DOHH2 (cell line): ENCODE measurements around the gene LONP2.

Source experiments
- H3F3A ChIP-seq: fragments of 200-600 bp; sonication (generic), shearing (Covaris generic); 2 replicates; pipeline ENCODE4 v1.6.0; 2016; ENCODE audit warnings: antibody characterized with exemption, mild to moderate bottlenecking; ENCODE audit not compliant: control insufficient read depth, insufficient read depth
- H3K27ac ChIP-seq: fragments of 200-600 bp; sonication (generic); 2 replicates; pipeline ENCODE4 v1.5.1; 2014; ENCODE audit warnings: low read depth, mild to moderate bottlenecking, low read length, moderate library complexity
- H3K27me3 ChIP-seq: fragments of 200-600 bp; sonication (generic); 2 replicates; pipeline ENCODE4 v1.6.1; 2014; ENCODE audit warnings: mild to moderate bottlenecking, low read length, mixed read lengths; ENCODE audit not compliant: control insufficient read depth
- H3K36me3 ChIP-seq: fragments of 200-600 bp; sonication (generic); 2 replicates; pipeline ENCODE4 v1.6.1; 2014; ENCODE audit warnings: mild to moderate bottlenecking, low read length, moderate library complexity, mixed read lengths; ENCODE audit not compliant: control insufficient read depth
- H3K4me1 ChIP-seq: fragments of 200-600 bp; sonication (generic); 2 replicates; pipeline ENCODE4 v1.6.1; 2014; ENCODE audit warnings: mild to moderate bottlenecking, low read length, mixed read lengths; ENCODE audit not compliant: control insufficient read depth
- H3K4me2 ChIP-seq: fragments of 200-600 bp; sonication (generic); 2 replicates; pipeline ENCODE4 v1.6.0; 2014; ENCODE audit warnings: mild to moderate bottlenecking, low read length, moderate library complexity
- H3K4me3 ChIP-seq: fragments of 200-600 bp; sonication (generic); 2 replicates; pipeline ENCODE4 v1.5.1; 2014; ENCODE audit warnings: mild to moderate bottlenecking, low read length, mixed read lengths
- H3K79me2 ChIP-seq: fragments of 200-600 bp; sonication (generic); 2 replicates; pipeline ENCODE4 v1.6.1; 2014; ENCODE audit warnings: mild to moderate bottlenecking, low read length, mixed read lengths; ENCODE audit not compliant: control insufficient read depth
- H3K9me2 ChIP-seq: fragments of 200-600 bp; sonication (generic); replicated peaks from 2 replicates; pipeline ENCODE4 v1.6.1; 2014; ENCODE audit warnings: mild to moderate bottlenecking, low read length, mixed read lengths; ENCODE audit not compliant: control insufficient read depth
- H3K9me3 ChIP-seq: fragments of 200-600 bp; sonication (generic); 2 replicates; pipeline ENCODE4 v1.6.1; 2014; ENCODE audit warnings: antibody characterized with exemption, low read length, mixed read lengths; ENCODE audit not compliant: control insufficient read depth, insufficient read depth
- H4K20me1 ChIP-seq: fragments of 200-600 bp; sonication (generic); 2 replicates; pipeline ENCODE4 v1.6.0; 2014; ENCODE audit warnings: low read depth, mild to moderate bottlenecking, antibody characterized with exemption, low read length, moderate library complexity; ENCODE audit not compliant: control insufficient read depth, insufficient read depth
- CTCF ChIP-seq: fragments of 200-600 bp; sonication (generic); IDR thresholded peaks from one replicate; pipeline ENCODE4 v1.5.1; 2014; ENCODE audit warnings: antibody characterized with exemption, mild to moderate bottlenecking, low read depth, low read length; ENCODE audit not compliant: poor library complexity, severe bottlenecking
- EZH2phosphoT487 ChIP-seq: fragments of 200-600 bp; sonication (generic); IDR thresholded peaks from 2 replicates; pipeline ENCODE4 v1.6.1; 2017; ENCODE audit warnings: borderline replicate concordance, mild to moderate bottlenecking, antibody characterized with exemption, low read length, moderate library complexity, mixed read lengths

LONP2 gene

GRCh38 chr16:48381201-48381600, 137.1 kb downstream of the LONP2 start:
- Histone ChIP-seq H3K4me2 (no peak overlapping the region), H3K79me2 (peaks cover 84% of the 10 kb centered on the region), H4K20me1 (peaks cover 43% of the 10 kb centered on the region), H3F3A (no peaks in the 10 kb centered on the region), H3K9me2 (no peaks in the 10 kb centered on the region), H3K36me3 (no peaks in the 10 kb centered on the region), H3K9me3 (no peaks in the 10 kb centered on the region), H3K27me3 (no peaks in the 10 kb centered on the region), H3K4me1 (peaks cover 36% of the 10 kb centered on the region), H3K27ac (no peak overlapping the region), H3K4me3 (no peak overlapping the region)
- TF ChIP-seq EZH2phosphoT487 (no peak), CTCF (no peak)

GRCh38 chr16:48382131-48382530, 138.0 kb downstream of the LONP2 start:
- Histone ChIP-seq H3K27me3 (no peaks in the 10 kb centered on the region), H3K4me3 (no peak overlapping the region), H3F3A (no peaks in the 10 kb centered on the region), H3K9me3 (no peaks in the 10 kb centered on the region), H3K27ac (no peak overlapping the region), H3K36me3 (no peaks in the 10 kb centered on the region), H3K4me2 (no peak overlapping the region), H3K79me2 (peaks cover 75% of the 10 kb centered on the region), H4K20me1 (peaks cover 43% of the 10 kb centered on the region), H3K4me1 (peaks cover 36% of the 10 kb centered on the region), H3K9me2 (no peaks in the 10 kb centered on the region)
- TF ChIP-seq CTCF (no peak), EZH2phosphoT487 (no peak)

- peaks cover 43% of the 10 kb centered on the region for H4K20me1 ChIP-seq
- no peaks in the 10 kb centered on the region for H3K9me3 ChIP-seq
- TF ChIP-seq CTCF (no peak), EZH2phosphoT487 (no peak)
- no peaks in the 10 kb centered on the region for H3K27me3 ChIP-seq
- H3K9me2 ChIP-seq, result no peaks in the 10 kb centered on the region
- peaks cover 36% of the 10 kb centered on the region for H3K4me1 ChIP-seq
- peaks cover 64% of the 10 kb centered on the region for H3K79me2 ChIP-seq
- no peaks in the 10 kb centered on the region for H3K36me3 ChIP-seq
- peak overlapping the region; percentile 80 for H3K4me3 ChIP-seq
- H3K4me2 ChIP-seq, result peak overlapping the region; percentile 92
- no peak overlapping the region for H3K27ac ChIP-seq
- H3F3A ChIP-seq, result no peaks in the 10 kb centered on the region
These were observed 139.1 kb downstream of the LONP2 start for GRCh38 chr16:48383009-48383876.
